ENCODE data around the gene DCXR.

The DCXR gene

DNA sequence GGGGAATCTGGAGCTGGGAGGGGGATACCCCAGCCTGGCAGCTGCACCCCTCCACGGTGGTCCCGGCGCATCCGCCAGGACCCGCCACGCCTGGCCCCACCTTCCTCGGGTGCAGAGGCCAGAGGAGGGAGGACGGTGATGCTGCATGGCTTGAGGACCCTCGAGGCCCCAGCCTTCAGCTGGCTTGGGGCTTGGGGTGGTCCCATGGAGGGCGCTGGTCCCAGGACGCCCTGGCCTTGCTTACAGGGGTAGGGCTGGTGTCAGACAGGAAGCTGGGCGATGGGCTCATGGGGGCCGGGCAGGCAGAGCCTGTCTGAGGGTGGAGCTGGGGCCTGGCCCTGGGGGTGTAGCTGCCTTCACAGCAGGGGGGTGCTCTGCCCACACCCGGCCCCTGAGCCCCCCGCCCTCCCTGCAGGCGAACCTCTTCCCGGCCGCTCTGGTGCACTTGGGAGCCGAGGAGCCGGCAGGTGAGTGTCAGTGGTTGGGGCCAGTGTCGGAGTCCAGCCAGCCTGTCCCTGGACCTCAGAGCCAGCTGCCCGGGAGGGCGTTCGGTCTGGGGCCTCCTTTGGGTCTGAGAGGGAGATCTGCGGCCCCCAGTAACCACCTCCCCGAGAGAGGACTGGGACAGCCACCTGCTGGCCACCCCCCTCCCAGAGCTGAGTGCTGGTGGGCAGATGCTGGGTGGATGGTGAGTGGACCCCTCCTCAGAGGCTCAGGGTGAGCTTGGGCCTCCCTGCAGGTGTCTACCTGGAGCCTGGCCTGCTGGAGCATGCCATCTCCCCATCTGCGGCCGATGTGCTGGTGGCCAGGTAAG, 21.2 kb downstream of the DCXR start:
- H3K4me3 ChIP-seq (ENCODE audit: low read depth in 1 of 2, low read length in 2 of 2), result no peak overlapping the region
- no peak for DNase-seq
- H3K4me2 ChIP-seq (ENCODE audit: insufficient read depth, low read length), result no peak overlapping the region
- H4K20me1 ChIP-seq (ENCODE audit: insufficient read depth, low read length), result peaks cover 25% of the 10 kb centered on the region
- TF ChIP-seq, protein P1, sequence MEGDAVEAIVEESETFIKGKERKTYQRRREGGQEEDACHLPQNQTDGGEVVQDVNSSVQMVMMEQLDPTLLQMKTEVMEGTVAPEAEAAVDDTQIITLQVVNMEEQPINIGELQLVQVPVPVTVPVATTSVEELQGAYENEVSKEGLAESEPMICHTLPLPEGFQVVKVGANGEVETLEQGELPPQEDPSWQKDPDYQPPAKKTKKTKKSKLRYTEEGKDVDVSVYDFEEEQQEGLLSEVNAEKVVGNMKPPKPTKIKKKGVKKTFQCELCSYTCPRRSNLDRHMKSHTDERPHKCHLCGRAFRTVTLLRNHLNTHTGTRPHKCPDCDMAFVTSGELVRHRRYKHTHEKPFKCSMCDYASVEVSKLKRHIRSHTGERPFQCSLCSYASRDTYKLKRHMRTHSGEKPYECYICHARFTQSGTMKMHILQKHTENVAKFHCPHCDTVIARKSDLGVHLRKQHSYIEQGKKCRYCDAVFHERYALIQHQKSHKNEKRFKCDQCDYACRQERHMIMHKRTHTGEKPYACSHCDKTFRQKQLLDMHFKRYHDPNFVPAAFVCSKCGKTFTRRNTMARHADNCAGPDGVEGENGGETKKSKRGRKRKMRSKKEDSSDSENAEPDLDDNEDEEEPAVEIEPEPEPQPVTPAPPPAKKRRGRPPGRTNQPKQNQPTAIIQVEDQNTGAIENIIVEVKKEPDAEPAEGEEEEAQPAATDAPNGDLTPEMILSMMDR (IDR thresholded peaks at IDR 0.05; ENCODE audit: borderline replicate concordance, extremely low read depth, low read length, poor library complexity, severe bottlenecking), result no peak
- TF ChIP-seq EZH2 (IDR thresholded peaks at IDR 0.05; ENCODE audit: borderline replicate concordance, low read depth, low read length, severe bottlenecking), result no peak
- no peak overlapping the region for H3K27ac ChIP-seq (ENCODE audit: low read length)
- H2AFZ ChIP-seq (ENCODE audit: low read depth, low read length), result no peak overlapping the region
- H3K9ac ChIP-seq (ENCODE audit: low read depth, low read length), result no peak overlapping the region
- H3K9me3 ChIP-seq (ENCODE audit: insufficient read depth, low read length, severe bottlenecking), result no peaks in the 10 kb centered on the region
- no peak for ATAC-seq (ENCODE audit: insufficient read depth, low read depth)
- peaks cover 31% of the 10 kb centered on the region for H3K36me3 ChIP-seq (ENCODE audit: insufficient read depth, low read length)
- H3K79me2 ChIP-seq (ENCODE audit: insufficient read depth, low read length), result peaks cover 15% of the 10 kb centered on the region
- H3K27me3 ChIP-seq (ENCODE audit: insufficient read depth, low read length, poor library complexity), result no peaks in the 10 kb centered on the region
- H3K4me1 ChIP-seq (ENCODE audit: insufficient read depth, low read length), result peaks cover 13% of the 10 kb centered on the region

DNA sequence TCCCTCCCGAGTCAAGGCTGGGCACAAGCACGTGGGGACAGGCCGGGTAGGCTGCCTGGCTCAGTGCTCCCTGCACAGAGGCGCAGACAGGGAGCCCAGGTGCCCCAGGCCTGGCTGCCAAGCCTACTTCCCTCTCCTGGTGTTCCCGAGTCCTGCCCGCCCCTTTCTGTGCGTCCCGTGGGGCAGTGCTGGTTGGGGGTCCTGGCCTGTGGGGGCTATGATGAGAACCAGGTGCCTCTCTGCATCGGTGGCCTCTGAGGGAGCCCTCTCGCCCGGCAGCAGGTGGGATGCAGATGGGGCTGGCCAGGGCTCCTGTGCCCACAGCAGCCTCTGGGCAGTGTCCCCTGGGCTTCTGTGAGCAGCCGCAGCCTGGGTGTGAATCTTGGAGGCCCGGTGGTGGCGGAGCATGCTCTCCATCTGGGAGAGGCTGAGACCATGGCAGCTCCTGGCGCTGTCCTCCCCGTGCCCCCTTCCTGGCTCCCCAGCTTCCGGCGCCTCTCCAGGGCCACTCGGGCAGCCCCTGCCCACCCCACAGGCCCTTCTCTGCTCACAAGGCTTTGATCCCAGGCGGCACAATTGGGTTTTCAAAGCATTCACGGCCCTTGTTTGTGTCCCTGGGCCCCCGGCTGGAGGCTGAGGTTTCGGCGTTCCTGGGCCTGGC, 22.1 kb downstream of the DCXR start:
- no peak overlapping the region for H3K27ac ChIP-seq (ENCODE audit: low read length)
- H3K4me3 ChIP-seq (ENCODE audit: low read depth in 1 of 2, low read length in 2 of 2), result no peak overlapping the region
- no peak overlapping the region for H3K4me2 ChIP-seq (ENCODE audit: insufficient read depth, low read length)
- peaks cover 5% of the 10 kb centered on the region for H3K4me1 ChIP-seq (ENCODE audit: insufficient read depth, low read length)
- no peak for DNase-seq
- no peak for TF ChIP-seq EZH2 (IDR thresholded peaks at IDR 0.05; ENCODE audit: borderline replicate concordance, low read depth, low read length, severe bottlenecking)
- TF ChIP-seq, protein P1 (IDR thresholded peaks at IDR 0.05; ENCODE audit: borderline replicate concordance, extremely low read depth, low read length, poor library complexity, severe bottlenecking), result no peak
- H2AFZ ChIP-seq (ENCODE audit: low read depth, low read length), result no peak overlapping the region
- H3K27me3 ChIP-seq (ENCODE audit: insufficient read depth, low read length, poor library complexity), result no peaks in the 10 kb centered on the region
- H3K36me3 ChIP-seq (ENCODE audit: insufficient read depth, low read length), result peaks cover 31% of the 10 kb centered on the region
- H3K79me2 ChIP-seq (ENCODE audit: insufficient read depth, low read length), result peaks cover 7% of the 10 kb centered on the region
- H3K9ac ChIP-seq (ENCODE audit: low read depth, low read length), result no peak overlapping the region
- H4K20me1 ChIP-seq (ENCODE audit: insufficient read depth, low read length), result peaks cover 17% of the 10 kb centered on the region
- H3K9me3 ChIP-seq (ENCODE audit: insufficient read depth, low read length, severe bottlenecking), result no peaks in the 10 kb centered on the region
- ATAC-seq (ENCODE audit: insufficient read depth, low read depth), result no peak

DNA sequence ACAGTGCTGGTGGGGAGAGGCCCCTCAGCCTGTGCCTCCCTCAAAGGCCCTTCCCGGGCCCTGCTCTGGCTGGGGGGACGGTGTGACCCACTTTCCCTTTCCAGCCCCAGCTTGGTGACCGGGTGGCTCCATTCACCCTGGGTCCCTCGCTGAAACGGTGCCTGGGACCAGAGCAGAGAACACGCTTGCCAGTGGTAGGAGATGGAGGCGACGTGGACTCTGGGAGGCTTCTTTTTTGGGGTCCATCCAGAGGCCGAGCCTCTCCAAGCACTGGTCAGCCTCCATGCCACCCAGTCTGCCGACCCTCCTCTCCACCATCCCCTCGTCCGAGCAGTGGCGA, 22.6 kb downstream of the DCXR start:
- no peak overlapping the region for H3K4me2 ChIP-seq (ENCODE audit: insufficient read depth, low read length)
- no peak overlapping the region for H2AFZ ChIP-seq (ENCODE audit: low read depth, low read length)
- H4K20me1 ChIP-seq (ENCODE audit: insufficient read depth, low read length), result peaks cover 12% of the 10 kb centered on the region
- H3K4me3 ChIP-seq (ENCODE audit: low read depth in 1 of 2, low read length in 2 of 2), result no peak overlapping the region
- no peak overlapping the region for H3K27ac ChIP-seq (ENCODE audit: low read length)
- no peaks in the 10 kb centered on the region for H3K4me1 ChIP-seq (ENCODE audit: insufficient read depth, low read length)
- ATAC-seq (ENCODE audit: insufficient read depth, low read depth), result no peak
- TF ChIP-seq EZH2 (IDR thresholded peaks at IDR 0.05; ENCODE audit: borderline replicate concordance, low read depth, low read length, severe bottlenecking), result no peak
- TF ChIP-seq, protein P1 (IDR thresholded peaks at IDR 0.05; ENCODE audit: borderline replicate concordance, extremely low read depth, low read length, poor library complexity, severe bottlenecking), result no peak
- H3K9ac ChIP-seq (ENCODE audit: low read depth, low read length), result no peak overlapping the region
- H3K79me2 ChIP-seq (ENCODE audit: insufficient read depth, low read length), result peaks cover 2% of the 10 kb centered on the region; the same call in 1 of the 2 replicates
- no peaks in the 10 kb centered on the region for H3K27me3 ChIP-seq (ENCODE audit: insufficient read depth, low read length, poor library complexity)
- H3K36me3 ChIP-seq (ENCODE audit: insufficient read depth, low read length), result peaks cover 27% of the 10 kb centered on the region
- DNase-seq, result no peak
- H3K9me3 ChIP-seq (ENCODE audit: insufficient read depth, low read length, severe bottlenecking), result no peaks in the 10 kb centered on the region
